Left lobe of liver (tissue), 2 donors: ENCODE measurements around the gene FOXJ3. TPM values are rescaled to one million over a fixed set of nuclear protein-coding genes. Genes with fewer than 3 reads are reported as not detected.

ENCODE experiments used
- ATAC-seq: fragments of 200-7000 bp; cut with Tn5 transposase; one replicate; pipeline ENCODE4 v1.9.1; 2020; ENCODE audit warnings: mild to moderate bottlenecking, moderate library complexity
- DNase-seq: peaks from one replicate; pipeline ENCODE4 v3.0.0-alpha.2; 2020; ENCODE audit warnings: low spot score
- total RNA-seq: library from RNA; stranded (reverse); gene quantifications from one replicate; pipeline ENCODE4 v1.2.1, GENCODE V29; 2021
- donor health status: DM: no; HTN: no; CAD: no; lungs with moderate emphysema.
- donor health status: DM: no; HTN: yes; CAD: no.

The FOXJ3 gene
- total RNA-seq, 1 donor from 2014 or later, result 13.7 TPM

GRCh38 chr1:42171679-42172266 is 163.3 kb downstream of the FOXJ3 start:
- DNase-seq (no peak), ATAC-seq (no peak)

GRCh38 chr1:42170779-42171621 is 164.0 kb downstream of the FOXJ3 start:
- ATAC-seq (no peak), DNase-seq (no peak)

GRCh38 chr1:42168763-42169162 is 166.3 kb downstream of the FOXJ3 start:
- no peak for DNase-seq

GRCh38 chr1:42168391-42168670 is 166.7 kb downstream of the FOXJ3 start:
- ATAC-seq (no peak), DNase-seq (no peak)

More at GRCh38 chr1:42168763-42169162, 166.3 kb downstream of the FOXJ3 start:
- no peak for ATAC-seq

GRCh38 chr1:42167611-42168390 is 167.2 kb downstream of the FOXJ3 start:
- ATAC-seq (no peak), DNase-seq (no peak)

- DNase-seq, result peak; percentile 67
- ATAC-seq, result peak; percentile 70
These were observed 169.4 kb downstream of the FOXJ3 start for GRCh38 chr1:42165511-42166210.

GRCh38 chr1:42164551-42165420 is 170.2 kb downstream of the FOXJ3 start, which contains the start of gene GUCA2A:
GUCA2A (minus strand) TSS chr1:42164745; CDS start chr1:42164712, 33 bp downstream.
- ATAC-seq (peak; percentile 21), DNase-seq (no peak)

GRCh38 chr1:42163536-42164503 is 171.2 kb downstream of the FOXJ3 start:
- ATAC-seq, result no peak
- no peak for DNase-seq

- ATAC-seq (no peak), DNase-seq (no peak)
These were observed 171.9 kb downstream of the FOXJ3 start for GRCh38 chr1:42163114-42163513.

- ATAC-seq (no peak), DNase-seq (no peak)
These were observed 172.9 kb downstream of the FOXJ3 start for GRCh38 chr1:42162181-42162580.

GRCh38 chr1:42158189-42158588 is 176.8 kb downstream of the FOXJ3 start:
- no peak for DNase-seq
- ATAC-seq, result no peak

- ATAC-seq, result no peak
These were observed 177.4 kb downstream of the FOXJ3 start for GRCh38 chr1:42157667-42158066.

GRCh38 chr1:42155362-42155761 is 179.7 kb downstream of the FOXJ3 start:
- DNase-seq (no peak), ATAC-seq (no peak)

More at GRCh38 chr1:42157667-42158066, 177.4 kb downstream of the FOXJ3 start:
- DNase-seq, result no peak

- ATAC-seq (no peak), DNase-seq (no peak)
These were observed 180.3 kb downstream of the FOXJ3 start for GRCh38 chr1:42154685-42155084.

- no peak for DNase-seq
- no peak for ATAC-seq
These were observed 181.4 kb downstream of the FOXJ3 start for GRCh38 chr1:42153624-42154023.

GRCh38 chr1:42152907-42153600 is 182.0 kb downstream of the FOXJ3 start, which contains the start of gene GUCA2B:
GUCA2B (plus strand) TSS chr1:42153410; CDS start chr1:42153451, 41 bp downstream.
- no peak for DNase-seq
- peak; percentile 29 for ATAC-seq

- ATAC-seq (peak; percentile 97), DNase-seq (peak; percentile 89)
These were observed 182.9 kb downstream of the FOXJ3 start for GRCh38 chr1:42152119-42152518.

- ATAC-seq (no peak), DNase-seq (no peak)
These were observed 184.4 kb downstream of the FOXJ3 start for GRCh38 chr1:42150651-42151050.
